ENCODE measurements around the gene SRXN1. TPM values are rescaled to one million over a fixed set of nuclear protein-coding genes. Genes with fewer than 3 reads are reported as not detected.

SRXN1 gene
- total and polyA plus RNA-seq, 7 experiments from 2014 or later: 0.12 to 14.8 (median 0.84) TPM

GRCh38 chr20:658202-658601, 5.2 kb upstream of the SRXN1 start:
- Histone ChIP-seq H3K27me3 (ENCODE audit: control insufficient read depth in 2 of 2, insufficient read depth in 2 of 2, low read length in 2 of 2) (peaks cover 0 to 3% of the 10 kb centered on the region in 2 donors), H3K4me1 (ENCODE audit: control insufficient read depth in 2 of 2, insufficient read depth in 2 of 2, low read length in 2 of 2) (peaks cover 6 to 7% of the 10 kb centered on the region in 2 donors), H3K27ac (ENCODE audit: low read depth, low read length) (no peak overlapping the region), H3K4me3 (ENCODE audit: low read length) (no peak overlapping the region), H3K9me3 (ENCODE audit: control insufficient read depth in 2 of 3, low read length in 3 of 3) (no peaks in the 10 kb centered on the region), H3K36me3 (ENCODE audit: control insufficient read depth in 2 of 3, insufficient read depth in 3 of 3, low read length in 3 of 3) (no peaks in the 10 kb centered on the region)
- no peak for DNase-seq
- Mint-ChIP-seq H3K27ac (no peak overlapping the region), H3K4me3 (no peak overlapping the region), H3K9me3 (peaks cover 0 to 5% (median 0%) of the 10 kb centered on the region in 11 donors), H3K4me1 (peaks cover 0 to 22% (median 9%) of the 10 kb centered on the region in 7 donors), H3K36me3 (no peaks in the 10 kb centered on the region), H3K27me3 (peaks cover 44 to 81% (median 63%) of the 10 kb centered on the region in 5 donors)
- CTCF ChIA-PET: interaction anchor here (0.6 kb wide), 1 partner anchor 13 kb away, joined by 3 read pairs; no protein-coding TSS in a partner anchor
- ATAC-seq: no peak
- intact Hi-C loops (cut with micrococcal nuclease): loop anchor here in 1 of 2 donors (10.0 kb wide), 1 partner anchor 173 kb away; no protein-coding TSS in a partner anchor
- POLR2A ChIA-PET: no interaction called here

- Mint-ChIP-seq H3K27me3 (peaks cover 28 to 59% (median 52%) of the 10 kb centered on the region in 5 donors), H3K36me3 (no peaks in the 10 kb centered on the region), H3K4me1 (peaks cover 0 to 29% (median 17%) of the 10 kb centered on the region in 7 donors), H3K4me3 (peak overlapping the region in 2 of 10 donors; percentile 37 to 50), H3K9me3 (no peaks in the 10 kb centered on the region), H3K27ac (no peak overlapping the region)
- ATAC-seq: no peak
- Histone ChIP-seq H3K4me3 (ENCODE audit: low read length) (no peak overlapping the region), H3K4me1 (ENCODE audit: control insufficient read depth in 2 of 2, insufficient read depth in 2 of 2, low read length in 2 of 2) (peaks cover 12 to 14% of the 10 kb centered on the region in 2 donors), H3K9me3 (ENCODE audit: control insufficient read depth in 2 of 3, low read length in 3 of 3) (no peaks in the 10 kb centered on the region), H3K27ac (ENCODE audit: low read depth, low read length) (no peak overlapping the region), H3K27me3 (ENCODE audit: control insufficient read depth in 2 of 2, insufficient read depth in 2 of 2, low read length in 2 of 2) (no peaks in the 10 kb centered on the region), H3K36me3 (ENCODE audit: control insufficient read depth in 2 of 3, insufficient read depth in 3 of 3, low read length in 3 of 3) (no peaks in the 10 kb centered on the region)
- no peak for DNase-seq
- POLR2A ChIA-PET: no interaction called here
- CTCF ChIA-PET: interaction anchor here (0.6 kb wide), 1 partner anchor 11 kb away, joined by 3 read pairs; no protein-coding TSS in a partner anchor
- intact Hi-C loops (cut with micrococcal nuclease): loop anchor here in 1 of 2 donors (10.0 kb wide), 1 partner anchor 171 kb away; no protein-coding TSS in a partner anchor
These were observed 3.0 kb upstream of the SRXN1 start for GRCh38 chr20:655726-656624.

- Histone ChIP-seq H3K27ac (ENCODE audit: low read depth, low read length) (no peak overlapping the region), H3K9me3 (ENCODE audit: control insufficient read depth in 2 of 3, low read length in 3 of 3) (no peaks in the 10 kb centered on the region), H3K36me3 (ENCODE audit: control insufficient read depth in 2 of 3, insufficient read depth in 3 of 3, low read length in 3 of 3) (no peaks in the 10 kb centered on the region), H3K4me1 (ENCODE audit: control insufficient read depth in 2 of 2, insufficient read depth in 2 of 2, low read length in 2 of 2) (peaks cover 12 to 14% of the 10 kb centered on the region in 2 donors), H3K4me3 (ENCODE audit: low read length) (no peak overlapping the region), H3K27me3 (ENCODE audit: control insufficient read depth in 2 of 2, insufficient read depth in 2 of 2, low read length in 2 of 2) (no peaks in the 10 kb centered on the region)
- peaks cover 21 to 47% (median 40%) of the 10 kb centered on the region in 5 donors for H3K27me3 Mint-ChIP-seq
- intact Hi-C loops (cut with micrococcal nuclease): loop anchor here in 1 of 2 donors (5.0 to 10.0 kb wide), 2 partner anchors 170 to 193 kb away; no protein-coding TSS in a partner anchor
- ATAC-seq (no peak), DNase-seq (no peak)
- POLR2A ChIA-PET: no interaction called here
- peaks cover 0 to 3% (median 0%) of the 10 kb centered on the region in 5 donors for H3K36me3 Mint-ChIP-seq
- peaks cover 0 to 33% (median 17%) of the 10 kb centered on the region in 7 donors for H3K4me1 Mint-ChIP-seq
- H3K4me3 Mint-ChIP-seq: peak overlapping the region in 9 of 10 donors; percentile 4 to 87 (median 76)
- H3K27ac Mint-ChIP-seq: peak overlapping the region in 1 of 9 donors; percentile 35
- CTCF ChIA-PET: no interaction called here
- H3K9me3 Mint-ChIP-seq: no peaks in the 10 kb centered on the region
These were observed 1.4 kb upstream of the SRXN1 start for GRCh38 chr20:654417-654750.

- ChIA-PET CTCF (no interaction called here), POLR2A (no interaction called here)
- Histone ChIP-seq H3K9me3 (ENCODE audit: control insufficient read depth in 2 of 3, low read length in 3 of 3) (no peaks in the 10 kb centered on the region), H3K4me3 (ENCODE audit: low read length) (peak overlapping the region; percentile 40), H3K27me3 (ENCODE audit: control insufficient read depth in 2 of 2, insufficient read depth in 2 of 2, low read length in 2 of 2) (no peaks in the 10 kb centered on the region), H3K36me3 (ENCODE audit: control insufficient read depth in 2 of 3, insufficient read depth in 3 of 3, low read length in 3 of 3) (no peaks in the 10 kb centered on the region), H3K4me1 (ENCODE audit: control insufficient read depth in 2 of 2, insufficient read depth in 2 of 2, low read length in 2 of 2) (peaks cover 12 to 14% of the 10 kb centered on the region in 2 donors), H3K27ac (ENCODE audit: low read depth, low read length) (no peak overlapping the region)
- Mint-ChIP-seq H3K4me3 (peak overlapping the region; percentile 68 to 87 (median 75)), H3K27me3 (peaks cover 20 to 42% (median 37%) of the 10 kb centered on the region in 5 donors), H3K4me1 (peaks cover 0 to 33% (median 17%) of the 10 kb centered on the region in 7 donors), H3K27ac (peak overlapping the region in 1 of 9 donors; percentile 76), H3K9me3 (no peaks in the 10 kb centered on the region), H3K36me3 (peaks cover 0 to 4% (median 0%) of the 10 kb centered on the region in 5 donors)
- no peak for ATAC-seq
- intact Hi-C loops (cut with micrococcal nuclease): loop anchor here in 1 of 2 donors (1.0 to 10.0 kb wide), 4 partner anchors 13 to 193 kb away; partner anchors contain the start of gene CSNK2A1
- no peak for DNase-seq
These were observed 803 bp upstream of the SRXN1 start for GRCh38 chr20:653590-654416.

GRCh38 chr20:652615-653109, 338 bp downstream of the SRXN1 start:
- POLR2A ChIA-PET: no interaction called here
- Mint-ChIP-seq H3K4me3 (peak overlapping the region; percentile 14 to 88 (median 65)), H3K9me3 (peaks cover 0 to 4% (median 0%) of the 10 kb centered on the region in 11 donors), H3K4me1 (peaks cover 0 to 33% (median 17%) of the 10 kb centered on the region in 7 donors), H3K27ac (peak overlapping the region in 1 of 9 donors; percentile 81), H3K36me3 (peaks cover 0 to 13% (median 4%) of the 10 kb centered on the region in 5 donors), H3K27me3 (peaks cover 9 to 31% (median 25%) of the 10 kb centered on the region in 5 donors)
- H3K27me3 ChIP-seq (ENCODE audit: control insufficient read depth in 2 of 2, insufficient read depth in 2 of 2, low read length in 2 of 2): no peaks in the 10 kb centered on the region
- peaks cover 12 to 14% of the 10 kb centered on the region in 2 donors for H3K4me1 ChIP-seq (ENCODE audit: control insufficient read depth in 2 of 2, insufficient read depth in 2 of 2, low read length in 2 of 2)
- no peak overlapping the region for H3K27ac ChIP-seq (ENCODE audit: low read depth, low read length)
- H3K36me3 ChIP-seq (ENCODE audit: control insufficient read depth in 2 of 3, insufficient read depth in 3 of 3, low read length in 3 of 3): no peaks in the 10 kb centered on the region
- ATAC-seq: no peak
- intact Hi-C loops (cut with micrococcal nuclease): loop anchor here in 1 of 2 donors (1.0 to 10.0 kb wide), 4 partner anchors 14 to 195 kb away; partner anchors contain the start of gene CSNK2A1
- no peaks in the 10 kb centered on the region for H3K9me3 ChIP-seq (ENCODE audit: control insufficient read depth in 2 of 3, low read length in 3 of 3)
- peak overlapping the region; percentile 53 for H3K4me3 ChIP-seq (ENCODE audit: low read length)
- CTCF ChIA-PET: no interaction called here
- DNase-seq: no peak
